Activated naive CD8-positive, alpha-beta T cell treated with anti-CD3 and anti-CD28 coated beads, Interleukin-2, amount 10 ng/mL, durations not matched to agents 7 days and 5 days (primary cell): Measurements from ENCODE around the gene PRDM16. TPM values are rescaled to one million over a fixed set of nuclear protein-coding genes. Genes with fewer than 3 reads are reported as not detected.

Experiments used
- ATAC-seq: fragments of 150-1000 bp; cut with Tn5 transposase; one replicate; pipeline ENCODE4 v1.10.0; 2021; ENCODE audit warnings: low read depth, moderate library complexity
- POLR2A ChIA-PET: fragments of 350-600 bp; sonication (Branson Sonifier 250); formaldehyde crosslinking; loops from one replicate; lab custom pipeline; 2021; ENCODE audit warnings: antibody characterized with exemption; lab: Charles Lee
- DNase-seq: peaks from one replicate; pipeline ENCODE4 v3.0.0; 2021
- H3K27ac Mint-ChIP-seq: one replicate; pipeline ENCODE4 v1.8.0; 2022; ENCODE audit warnings: mild to moderate bottlenecking, mixed read lengths
- H3K27me3 Mint-ChIP-seq: one replicate; pipeline ENCODE4 v1.8.0; 2022; ENCODE audit warnings: mild to moderate bottlenecking, moderate library complexity, mixed read lengths
- H3K36me3 Mint-ChIP-seq: one replicate; pipeline ENCODE4 v1.8.0; 2021; ENCODE audit warnings: mild to moderate bottlenecking, mixed read lengths
- H3K4me1 Mint-ChIP-seq: one replicate; pipeline ENCODE4 v1.8.0; 2021; ENCODE audit warnings: mixed read lengths
- H3K4me3 Mint-ChIP-seq: one replicate; pipeline ENCODE4 v1.8.0; 2022; ENCODE audit warnings: mild to moderate bottlenecking, moderate library complexity, mixed read lengths
- H3K9me3 Mint-ChIP-seq: one replicate; pipeline ENCODE4 v1.8.0; 2021; ENCODE audit warnings: mixed read lengths
- total RNA-seq, 2 experiments: library from RNA; stranded (reverse); gene quantifications; one replicate each; pipeline ENCODE4 v1.2.3, GENCODE V29; 2021

The PRDM16 gene
- total RNA-seq, 2 experiments from 2014 or later = not detected

DNA sequence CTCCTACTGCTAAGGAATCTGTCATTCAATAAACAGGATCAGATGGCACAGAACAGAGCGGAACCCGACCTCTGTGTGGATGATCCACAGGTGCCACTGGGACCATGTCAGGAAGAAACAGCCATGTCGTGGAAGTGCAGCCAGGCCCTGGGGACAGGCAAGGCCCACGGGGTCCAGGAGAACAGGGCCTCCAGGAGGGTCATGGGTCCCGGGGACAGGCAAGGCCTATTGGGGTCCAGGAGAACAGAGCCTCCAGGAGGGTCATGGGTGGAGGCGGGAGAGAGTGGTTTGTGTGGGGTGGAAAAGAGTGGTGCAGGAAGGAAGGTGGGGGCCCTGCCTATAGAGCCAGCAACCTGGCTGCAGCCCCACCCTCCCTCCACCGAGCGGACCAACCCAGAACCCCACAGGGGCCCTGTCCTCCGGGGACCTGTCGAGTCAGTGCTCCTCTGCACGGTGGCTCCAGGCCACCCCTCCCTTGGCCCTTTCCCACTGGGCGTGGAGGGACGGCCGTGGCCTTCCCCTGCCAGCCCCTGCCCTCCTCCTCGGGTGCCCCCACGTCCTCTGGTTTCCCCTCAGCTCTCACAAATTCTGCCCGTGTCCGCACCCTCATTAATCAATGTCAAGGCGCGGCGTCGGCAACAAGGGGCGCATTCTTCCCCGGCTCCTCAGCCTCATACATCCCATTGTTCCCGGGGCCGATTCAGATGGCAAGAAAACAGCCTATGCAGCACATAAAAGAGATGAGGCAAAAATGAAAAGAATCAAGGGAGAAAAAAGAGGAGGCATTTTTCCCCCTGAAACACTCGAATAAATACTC, 146.4 kb downstream of the PRDM16 start:
- DNase-seq (no peak), ATAC-seq (no peak)
- POLR2A ChIA-PET = no interaction called here
- H3K4me1 Mint-ChIP-seq = no peaks in the 10 kb centered on the region
- H3K27ac Mint-ChIP-seq = no peak overlapping the region
- H3K36me3 Mint-ChIP-seq = no peaks in the 10 kb centered on the region
- no peaks in the 10 kb centered on the region for H3K9me3 Mint-ChIP-seq
- H3K4me3 Mint-ChIP-seq = no peak overlapping the region
- H3K27me3 Mint-ChIP-seq = peaks cover 3% of the 10 kb centered on the region

DNA sequence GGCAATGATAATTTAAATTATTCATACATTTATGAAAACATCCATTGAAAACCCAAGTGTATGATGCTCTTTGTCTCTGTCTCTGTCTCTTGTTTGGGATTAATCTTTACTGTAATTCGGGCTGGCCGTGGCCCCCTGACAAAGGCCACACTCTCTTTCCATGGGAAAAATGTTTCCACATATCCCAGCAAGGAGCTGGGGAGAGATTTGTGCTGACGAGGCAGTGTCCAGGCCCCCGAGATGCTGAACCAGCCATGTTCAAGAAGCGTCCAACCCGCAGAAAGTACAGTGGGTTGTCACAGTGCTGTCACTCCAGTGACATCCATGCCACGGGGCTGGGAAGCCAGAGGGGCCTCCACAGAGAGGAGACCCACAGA, 147.0 kb downstream of the PRDM16 start:
- H3K27ac Mint-ChIP-seq = no peak overlapping the region
- H3K36me3 Mint-ChIP-seq = no peaks in the 10 kb centered on the region
- no peaks in the 10 kb centered on the region for H3K9me3 Mint-ChIP-seq
- no peak overlapping the region for H3K4me3 Mint-ChIP-seq
- no peak for ATAC-seq
- DNase-seq = no peak
- no peaks in the 10 kb centered on the region for H3K4me1 Mint-ChIP-seq
- peaks cover 3% of the 10 kb centered on the region for H3K27me3 Mint-ChIP-seq
- POLR2A ChIA-PET = no interaction called here

DNA sequence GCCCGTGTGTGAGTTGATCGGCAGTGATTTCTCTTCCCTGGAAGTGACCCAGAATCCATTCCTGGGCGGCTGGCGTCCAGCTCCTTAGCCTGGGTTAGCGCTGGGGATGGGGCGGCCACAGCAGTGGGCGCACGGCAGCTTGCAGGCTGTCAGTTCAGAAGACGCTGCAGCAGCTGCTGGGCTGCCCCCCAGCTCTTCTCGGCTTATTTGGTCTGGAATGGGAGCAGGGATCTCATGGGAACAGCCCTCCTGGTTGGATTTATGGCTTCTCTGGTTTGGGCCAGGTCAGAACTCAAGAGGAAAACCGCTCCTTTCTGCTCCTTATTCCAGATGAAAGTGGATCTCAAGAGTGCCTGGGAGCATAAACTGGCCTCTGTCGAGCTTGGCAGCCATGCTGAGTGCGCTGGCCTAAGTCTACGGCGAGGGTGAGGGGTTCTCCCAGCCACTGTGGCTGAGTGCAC, 148.2 kb downstream of the PRDM16 start:
- Mint-ChIP-seq H3K27ac (no peak overlapping the region), H3K27me3 (peaks cover 3% of the 10 kb centered on the region), H3K9me3 (no peaks in the 10 kb centered on the region), H3K4me1 (no peaks in the 10 kb centered on the region), H3K4me3 (no peak overlapping the region), H3K36me3 (no peaks in the 10 kb centered on the region)
- ATAC-seq (no peak), DNase-seq (no peak)
- POLR2A ChIA-PET = no interaction called here

DNA sequence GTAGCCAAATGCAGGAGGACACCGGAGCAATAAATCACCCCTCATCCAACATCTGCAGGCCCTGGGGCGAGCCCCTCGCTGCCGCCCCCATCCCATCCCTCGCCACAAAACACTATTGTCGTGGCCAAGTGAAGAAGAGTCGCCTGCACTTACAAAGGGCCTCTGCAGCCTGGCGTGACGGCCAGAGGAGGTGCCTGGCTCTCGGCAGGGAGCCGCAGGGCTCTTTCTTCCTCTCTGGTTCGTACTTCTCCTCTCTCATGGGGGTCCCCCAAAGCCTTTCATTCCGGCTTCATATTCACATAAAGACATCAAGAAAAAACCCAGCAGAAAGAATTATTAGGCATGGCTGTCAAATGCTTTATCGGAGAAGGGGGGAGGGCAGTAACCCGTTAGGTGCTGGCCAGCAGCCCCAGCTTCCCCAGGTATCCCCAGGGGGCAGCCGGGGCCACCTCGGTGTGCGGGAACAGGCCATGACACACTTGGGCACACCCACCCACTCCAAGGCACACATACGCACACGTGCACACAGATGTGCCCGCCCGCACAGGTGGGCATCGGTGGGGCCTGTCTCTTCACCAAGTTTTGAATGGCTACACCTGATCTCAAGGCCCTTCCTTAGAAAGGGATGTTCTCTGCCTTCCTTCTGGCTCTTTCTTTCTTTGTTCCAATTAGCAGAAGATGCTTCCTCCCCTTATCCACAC, 149.1 kb downstream of the PRDM16 start:
- POLR2A ChIA-PET = no interaction called here
- Mint-ChIP-seq H3K9me3 (no peaks in the 10 kb centered on the region), H3K4me3 (no peak overlapping the region), H3K36me3 (no peaks in the 10 kb centered on the region), H3K4me1 (no peaks in the 10 kb centered on the region), H3K27ac (no peak overlapping the region), H3K27me3 (peaks cover 3% of the 10 kb centered on the region)
- DNase-seq = no peak
- ATAC-seq = no peak

DNA sequence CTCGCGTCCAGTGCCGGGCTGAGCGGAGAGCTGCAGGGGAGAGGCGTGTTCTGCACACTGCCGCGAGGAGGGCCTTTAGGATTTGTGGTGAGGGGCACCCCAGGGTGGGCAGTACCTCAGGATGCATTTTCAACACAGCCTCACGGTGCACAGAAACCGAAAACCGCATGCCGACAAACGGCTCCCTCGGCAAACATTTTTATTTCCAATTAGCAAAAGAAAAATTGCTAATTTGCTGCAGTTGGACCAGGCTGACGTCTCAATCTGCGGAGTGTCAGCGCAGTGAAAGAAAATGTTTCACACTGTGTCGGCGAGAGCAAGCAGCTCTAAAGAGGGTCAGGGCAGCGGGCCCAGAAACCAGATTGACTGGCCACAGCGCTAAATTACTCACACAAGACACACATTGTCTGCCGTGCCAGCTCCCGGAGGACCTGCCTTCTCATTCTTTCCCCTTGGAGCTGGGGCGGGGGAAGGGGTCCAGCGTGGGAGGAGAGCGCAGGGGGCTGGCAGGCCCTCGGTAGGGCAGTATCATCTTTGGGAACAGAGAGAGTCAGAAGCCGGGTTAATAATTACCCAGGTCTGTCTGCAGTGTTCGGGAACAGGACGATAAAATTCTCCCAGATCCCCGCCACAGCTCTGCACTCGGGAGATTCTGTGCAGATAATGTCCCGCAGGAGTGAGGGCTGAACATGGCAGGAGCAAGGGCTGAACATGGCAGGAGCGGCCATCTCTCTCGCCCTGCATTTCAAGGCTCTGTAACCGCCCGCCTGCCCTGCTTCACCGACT, 150.2 kb downstream of the PRDM16 start:
- POLR2A ChIA-PET = no interaction called here
- H3K4me1 Mint-ChIP-seq = no peaks in the 10 kb centered on the region
- no peaks in the 10 kb centered on the region for H3K9me3 Mint-ChIP-seq
- H3K36me3 Mint-ChIP-seq = no peaks in the 10 kb centered on the region
- H3K27me3 Mint-ChIP-seq = peaks cover 3% of the 10 kb centered on the region
- no peak overlapping the region for H3K27ac Mint-ChIP-seq
- DNase-seq (no peak), ATAC-seq (no peak)
- no peak overlapping the region for H3K4me3 Mint-ChIP-seq

DNA sequence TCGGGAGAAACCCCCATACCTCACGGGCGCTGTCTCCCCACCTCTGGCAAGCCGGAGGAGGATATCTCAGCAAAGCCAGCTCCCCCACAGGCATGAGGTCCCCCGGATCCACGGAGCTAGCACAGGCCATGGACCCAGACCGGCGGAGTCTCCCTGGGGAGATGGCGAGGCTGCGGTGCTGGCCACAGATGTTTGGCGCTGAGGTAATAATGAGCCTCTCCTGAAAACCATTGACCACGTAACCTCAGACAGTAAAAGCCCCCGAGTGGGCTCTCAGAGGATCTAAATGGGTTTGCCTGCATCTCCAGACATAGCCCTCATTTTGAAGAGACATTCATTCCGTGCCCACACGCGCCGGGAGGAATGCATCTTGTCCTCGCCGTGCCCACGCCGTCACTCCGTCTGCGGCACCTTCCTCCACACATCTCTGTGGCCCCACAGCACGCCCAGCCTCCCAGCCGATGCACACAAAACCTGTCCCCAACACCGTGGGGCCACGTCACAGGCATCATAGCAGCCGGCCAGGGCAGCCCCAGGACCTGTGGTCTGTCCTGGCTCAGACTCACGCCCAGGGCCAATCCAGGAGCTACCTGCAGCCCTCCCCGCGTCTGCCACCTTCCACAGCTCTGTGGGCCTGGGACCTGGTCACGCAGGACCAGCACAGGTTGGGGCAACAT, 150.9 kb downstream of the PRDM16 start:
- H3K36me3 Mint-ChIP-seq = no peaks in the 10 kb centered on the region
- no peak overlapping the region for H3K4me3 Mint-ChIP-seq
- no peaks in the 10 kb centered on the region for H3K4me1 Mint-ChIP-seq
- H3K27ac Mint-ChIP-seq = no peak overlapping the region
- POLR2A ChIA-PET = no interaction called here
- DNase-seq (no peak), ATAC-seq (no peak)
- H3K27me3 Mint-ChIP-seq = peaks cover 3% of the 10 kb centered on the region
- H3K9me3 Mint-ChIP-seq = no peaks in the 10 kb centered on the region

DNA sequence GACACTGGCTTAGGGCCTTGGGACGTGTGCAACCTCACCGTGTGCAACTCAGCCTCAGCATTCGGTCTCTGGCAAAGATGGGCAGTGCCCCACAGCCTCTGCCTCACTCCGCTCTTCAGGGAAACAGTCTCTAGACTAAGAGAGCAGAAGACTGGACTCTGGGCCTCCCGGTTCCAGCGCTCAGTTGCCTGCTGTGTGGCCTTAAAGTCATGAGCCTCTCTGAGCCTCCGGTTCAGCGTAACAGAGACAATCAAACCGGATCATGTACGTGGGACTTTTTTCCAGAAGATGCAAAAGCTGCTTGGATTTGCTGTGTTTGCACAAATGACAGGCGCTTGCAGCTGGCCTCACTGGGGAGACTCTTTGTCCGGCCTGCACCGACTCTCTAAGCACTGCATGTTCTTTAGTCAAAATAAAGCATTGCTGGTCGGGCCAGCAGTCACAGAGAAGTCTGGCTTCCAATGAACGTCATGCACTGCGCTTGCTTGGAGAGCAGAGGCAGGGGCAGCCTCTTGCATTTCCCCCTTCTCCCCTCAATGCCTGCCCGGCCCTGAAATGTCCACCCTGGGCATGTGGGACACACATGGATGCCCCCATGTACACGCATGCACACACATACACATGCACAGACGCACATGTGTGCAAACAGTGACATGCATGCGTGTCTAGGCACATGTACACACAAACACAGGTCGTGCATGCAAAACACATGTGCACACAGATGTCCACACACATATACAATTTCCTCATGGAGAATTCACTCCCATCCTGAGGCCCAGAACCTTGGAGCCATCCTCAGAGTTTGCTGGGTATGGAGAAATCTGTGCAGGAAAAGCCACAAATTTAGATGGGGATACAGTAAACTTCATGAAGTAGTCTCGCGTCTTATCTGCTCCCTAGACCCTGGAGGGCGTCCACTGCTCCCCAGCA, 152.4 kb downstream of the PRDM16 start:
- Mint-ChIP-seq H3K27me3 (no peaks in the 10 kb centered on the region), H3K4me1 (no peaks in the 10 kb centered on the region), H3K9me3 (no peaks in the 10 kb centered on the region), H3K4me3 (no peak overlapping the region), H3K36me3 (no peaks in the 10 kb centered on the region), H3K27ac (no peak overlapping the region)
- ATAC-seq = no peak
- POLR2A ChIA-PET = no interaction called here
- DNase-seq = no peak

DNA sequence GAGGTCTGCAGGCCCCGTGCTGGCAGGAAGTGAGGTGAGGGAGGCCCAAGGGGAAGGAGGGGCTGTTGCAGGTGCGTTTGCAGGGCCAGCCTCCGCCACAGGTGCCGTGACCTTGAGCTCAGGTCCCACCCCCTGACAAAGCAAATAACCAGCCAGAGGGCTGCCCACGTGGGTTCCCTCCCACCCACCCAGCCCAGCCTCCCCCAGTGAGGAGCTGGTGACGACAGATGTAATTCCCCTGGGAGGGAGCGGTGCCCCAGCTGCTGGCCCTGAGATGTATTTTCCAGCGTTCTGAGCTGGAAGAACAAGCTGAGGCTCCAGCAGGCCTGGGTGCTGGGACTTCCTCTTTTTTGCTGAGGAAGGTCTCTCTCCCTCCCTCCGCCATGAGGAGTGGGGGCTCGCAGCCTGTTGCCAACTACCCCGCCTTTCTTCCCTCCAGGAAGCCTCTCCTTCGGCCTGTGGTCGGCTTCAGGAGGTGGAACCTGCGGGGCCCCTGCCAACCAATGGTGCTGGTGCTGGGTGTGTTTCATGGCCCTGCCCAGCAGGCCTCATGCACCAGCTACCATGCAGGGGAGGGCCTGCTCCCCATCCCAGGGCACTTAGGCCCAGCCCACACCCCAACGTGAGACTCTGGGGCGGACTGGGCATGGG, 153.2 kb downstream of the PRDM16 start:
- Mint-ChIP-seq H3K36me3 (no peaks in the 10 kb centered on the region), H3K27me3 (peaks cover 3% of the 10 kb centered on the region), H3K4me3 (no peak overlapping the region), H3K27ac (no peak overlapping the region), H3K9me3 (no peaks in the 10 kb centered on the region), H3K4me1 (no peaks in the 10 kb centered on the region)
- POLR2A ChIA-PET = no interaction called here
- no peak for ATAC-seq
- no peak for DNase-seq

DNA sequence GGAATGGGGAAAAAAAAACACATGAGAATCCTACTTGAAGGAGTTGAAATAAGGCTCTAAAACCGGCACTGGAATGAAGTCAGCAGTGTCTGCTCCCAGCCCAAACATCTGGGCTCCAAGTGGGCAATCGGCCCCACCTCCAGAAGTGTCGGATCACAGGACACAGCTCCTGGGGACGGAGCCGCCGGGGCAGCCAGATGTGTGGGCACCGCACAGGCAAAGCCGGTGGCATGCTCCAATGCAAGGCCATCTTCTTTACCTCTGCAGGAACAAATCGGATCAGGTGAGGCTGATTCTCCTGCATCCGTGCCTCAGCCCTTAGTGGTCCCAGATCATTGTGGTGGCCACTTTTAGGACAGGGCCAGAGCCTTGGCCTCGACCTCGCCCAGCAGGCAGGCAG, 156.7 kb downstream of the PRDM16 start:
- H3K36me3 Mint-ChIP-seq = no peaks in the 10 kb centered on the region
- no peak overlapping the region for H3K4me3 Mint-ChIP-seq
- H3K4me1 Mint-ChIP-seq = no peaks in the 10 kb centered on the region
- H3K27me3 Mint-ChIP-seq = peaks cover 3% of the 10 kb centered on the region
- ATAC-seq (no peak), DNase-seq (no peak)
- no peaks in the 10 kb centered on the region for H3K9me3 Mint-ChIP-seq
- no peak overlapping the region for H3K27ac Mint-ChIP-seq
- POLR2A ChIA-PET = no interaction called here

DNA sequence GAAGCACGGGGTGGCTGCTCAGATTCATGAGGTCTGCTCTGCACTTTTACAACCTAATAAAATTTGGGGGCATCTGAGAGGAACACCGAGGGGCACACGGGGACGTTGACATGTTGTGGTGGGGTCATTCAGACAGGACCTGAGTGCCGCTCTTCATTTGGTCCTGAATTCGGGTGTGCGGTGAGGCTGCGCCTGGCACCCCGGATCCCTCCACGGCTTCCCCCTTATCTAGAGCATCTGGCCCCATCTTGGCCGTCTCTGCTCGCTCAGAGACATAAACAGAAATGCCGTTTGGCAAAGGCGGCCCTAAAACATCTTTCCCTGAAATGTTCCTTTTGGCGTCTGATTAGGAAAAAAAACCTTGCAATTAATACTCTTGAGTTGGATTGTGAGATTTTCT, 157.2 kb downstream of the PRDM16 start:
- POLR2A ChIA-PET = no interaction called here
- Mint-ChIP-seq H3K27ac (no peak overlapping the region), H3K4me3 (no peak overlapping the region), H3K36me3 (no peaks in the 10 kb centered on the region), H3K27me3 (peaks cover 3% of the 10 kb centered on the region), H3K9me3 (no peaks in the 10 kb centered on the region), H3K4me1 (no peaks in the 10 kb centered on the region)
- DNase-seq (no peak), ATAC-seq (no peak)

DNA sequence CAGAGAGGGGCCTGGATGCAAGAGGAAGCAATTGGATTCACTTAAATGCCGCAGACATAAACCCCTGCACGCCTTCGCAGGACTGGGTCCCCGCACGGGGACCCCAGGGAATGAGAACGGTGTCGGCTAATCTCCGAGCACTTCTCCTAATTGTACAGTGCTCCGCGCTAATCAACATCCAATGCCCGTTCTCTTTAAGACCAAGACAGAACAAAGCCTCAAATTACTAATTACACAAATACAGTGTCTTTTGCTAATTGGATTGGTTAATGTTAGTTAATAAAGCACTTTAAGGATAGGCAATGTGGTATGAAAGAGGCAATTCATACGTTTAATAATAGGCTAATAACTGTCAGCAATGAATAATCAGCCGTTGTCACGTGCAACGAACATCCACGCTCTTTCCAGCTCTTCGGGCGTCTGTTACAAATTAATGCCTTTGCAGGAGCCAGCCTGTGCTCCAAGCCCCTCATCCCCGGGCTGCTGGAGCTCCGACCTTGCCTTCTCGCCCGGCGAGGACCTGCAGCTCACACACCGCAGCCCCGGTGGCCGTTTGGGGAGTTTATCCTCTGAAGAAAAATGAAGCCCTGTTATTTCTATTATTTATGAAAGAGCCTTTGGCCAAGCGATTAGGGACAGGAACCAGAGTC, 157.8 kb downstream of the PRDM16 start:
- Mint-ChIP-seq H3K9me3 (no peaks in the 10 kb centered on the region), H3K4me3 (no peak overlapping the region), H3K27me3 (peaks cover 3% of the 10 kb centered on the region), H3K36me3 (no peaks in the 10 kb centered on the region), H3K4me1 (no peaks in the 10 kb centered on the region), H3K27ac (no peak overlapping the region)
- ATAC-seq (no peak), DNase-seq (no peak)
- POLR2A ChIA-PET = no interaction called here

DNA sequence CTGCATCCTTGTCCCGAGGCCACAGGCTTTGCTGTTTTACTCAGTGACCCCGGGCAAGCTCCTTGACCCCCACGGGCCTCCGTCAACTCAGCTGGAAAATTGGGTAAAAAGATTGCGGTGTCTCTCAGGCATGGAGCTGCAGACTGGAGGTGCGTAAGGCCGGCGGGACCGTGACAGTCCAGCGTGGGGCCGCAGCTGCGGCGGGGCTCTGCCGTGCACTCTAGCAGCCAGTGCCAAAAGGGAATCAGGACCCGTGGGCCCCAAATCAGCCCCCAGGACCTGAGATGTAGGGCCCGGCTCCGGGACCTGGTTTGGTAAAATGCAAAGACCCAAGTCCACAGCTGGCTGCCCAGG, 158.3 kb downstream of the PRDM16 start:
- H3K4me3 Mint-ChIP-seq = no peak overlapping the region
- POLR2A ChIA-PET = no interaction called here
- no peaks in the 10 kb centered on the region for H3K9me3 Mint-ChIP-seq
- no peak overlapping the region for H3K27ac Mint-ChIP-seq
- H3K27me3 Mint-ChIP-seq = peaks cover 3% of the 10 kb centered on the region
- DNase-seq (no peak), ATAC-seq (no peak)
- no peaks in the 10 kb centered on the region for H3K4me1 Mint-ChIP-seq
- H3K36me3 Mint-ChIP-seq = no peaks in the 10 kb centered on the region
